HT1080 (cell line): Measurements from ENCODE around the gene NSMF. TPM values are rescaled to one million over a fixed set of nuclear protein-coding genes. Genes with fewer than 3 reads are reported as not detected.
"Not testable (repeated sequence)": the region's sequence is repeated elsewhere in the genome, so short reads cannot be mapped to it uniquely, and the experiment has no call there.

ENCODE experiments used
- DNase-seq: peaks from one replicate; pipeline ENCODE4 v3.0.0-alpha.2; 2015; ENCODE audit warnings: low read depth
- total RNA-seq: library from RNA; depleted of rRNA; stranded (reverse); fragments of >200 nt; shearing (Covaris generic); gene quantifications from 2 replicates; pipeline ENCODE4 v1.2.3, GENCODE V29; 2014

The NSMF gene
- total RNA-seq, 1 experiment from 2014 or later, result 40.0 TPM

- DNase-seq, result no peak
Measured at GRCh38 chr9:137477778-137478612, 18.9 kb upstream of the NSMF start.

- no peak for DNase-seq
Measured at GRCh38 chr9:137476856-137477255, 17.7 kb upstream of the NSMF start.

GRCh38 chr9:137475666-137476065, 16.5 kb upstream of the NSMF start:
- no peak for DNase-seq

GRCh38 chr9:137474271-137474670, 15.1 kb upstream of the NSMF start:
- no peak for DNase-seq

- no peak for DNase-seq
Measured at GRCh38 chr9:137470785-137471184, 11.7 kb upstream of the NSMF start.

GRCh38 chr9:137467896-137468295, 8.8 kb upstream of the NSMF start:
- no peak for DNase-seq

- no peak for DNase-seq
Measured at GRCh38 chr9:137467161-137467581, 8.0 kb upstream of the NSMF start.

GRCh38 chr9:137466389-137467085, 7.4 kb upstream of the NSMF start:
- not testable (repeated sequence) for DNase-seq

GRCh38 chr9:137465720-137466388, 6.7 kb upstream of the NSMF start:
- DNase-seq, result no peak

- DNase-seq, result no peak
Measured at GRCh38 chr9:137465000-137465719, 6.0 kb upstream of the NSMF start.

GRCh38 chr9:137464291-137464999, 5.3 kb upstream of the NSMF start:
- no peak for DNase-seq

- DNase-seq, result no peak
Measured at GRCh38 chr9:137463931-137464290, 4.8 kb upstream of the NSMF start.

GRCh38 chr9:137462986-137463930, 4.1 kb upstream of the NSMF start:
- no peak for DNase-seq

- no peak for DNase-seq
Measured at GRCh38 chr9:137462396-137462985, 3.4 kb upstream of the NSMF start.

- DNase-seq, result no peak
Measured at GRCh38 chr9:137461663-137462395, 2.7 kb upstream of the NSMF start.

- no peak for DNase-seq
Measured at GRCh38 chr9:137461316-137461662, 2.2 kb upstream of the NSMF start.

GRCh38 chr9:137460363-137461315, 1.5 kb upstream of the NSMF start:
- no peak for DNase-seq
